ENCODE data around the gene PPP1R36.

GRCh38 chr14:64518229-64518628, 31.5 kb upstream of the PPP1R36 start:
- TF ChIP-seq CTCF (IDR thresholded peaks at IDR 0.05 in 8 of 11, conservative IDR thresholded peaks at IDR 0.05 in 3 of 11) (no peak), POLR2A (IDR thresholded peaks at IDR 0.05) (no peak), POLR2AphosphoS5 (IDR thresholded peaks at IDR 0.05) (no peak)
